Measurements from ENCODE around the gene TFF2. TPM values are rescaled to one million over a fixed set of nuclear protein-coding genes. Genes with fewer than 3 reads are reported as not detected.

TFF2 gene
- polyA plus RNA-seq, 3 donors: 0.94 to 505 (median 36.8) TPM

- WGBS, 3 donors: 87 to 89% (median 89%) methylated on average over 17 of the region's 17 CpGs
- no peak overlapping the region for H3K27ac ChIP-seq (ENCODE audit: low read depth, low read length)
Observed at GRCh38 chr21:42338729-42339715, 11.8 kb downstream of the TFF2 start.

DNA sequence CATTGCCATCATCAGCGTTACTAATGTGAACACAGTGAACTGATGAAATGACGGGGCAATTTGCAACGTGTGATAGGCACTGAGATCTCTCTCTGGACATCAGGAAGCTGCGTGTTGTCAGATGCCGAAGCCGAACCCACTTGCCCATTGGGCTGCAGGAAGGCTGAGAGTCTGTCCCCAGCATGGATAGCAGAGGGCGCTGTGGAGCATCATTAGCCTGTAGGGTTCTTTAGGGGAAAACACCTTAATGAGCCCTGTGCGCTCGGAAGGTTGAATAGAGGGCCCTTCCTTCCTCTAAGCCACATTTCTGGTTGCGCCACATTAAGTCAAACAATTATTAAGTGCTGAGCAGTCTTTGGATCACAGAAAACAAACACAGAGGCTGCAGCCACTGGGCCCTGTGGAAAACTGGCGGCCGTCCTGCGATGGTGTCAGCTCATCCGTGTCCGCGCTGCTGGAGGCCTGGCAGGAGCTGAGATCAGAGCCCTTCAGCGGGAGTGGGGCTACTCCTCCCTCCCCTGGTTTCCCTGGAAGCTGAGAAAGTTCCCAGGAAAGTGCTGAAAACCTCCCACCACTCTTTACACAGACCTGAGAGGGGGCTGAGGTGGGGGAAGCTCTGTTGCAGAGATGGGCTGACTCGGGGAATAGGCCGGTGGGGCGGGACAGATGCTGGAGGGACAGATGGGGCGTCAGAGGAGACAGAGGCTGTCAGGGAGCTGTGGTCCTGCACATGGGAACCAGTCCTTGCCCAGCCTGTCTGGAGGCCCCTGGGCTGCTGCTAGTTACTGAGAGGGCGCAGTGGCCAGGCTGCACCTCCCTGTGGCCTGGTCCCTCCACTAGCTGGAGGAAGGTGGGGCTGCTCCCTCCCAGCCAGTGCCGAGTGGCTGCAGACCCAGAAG is 12.7 kb downstream of the TFF2 start:
- WGBS, 3 donors: 35 to 44% (median 39%) methylated on average over 23 of the region's 23 CpGs
- no peak overlapping the region for H3K27ac ChIP-seq (ENCODE audit: low read depth, low read length)

- no peak overlapping the region for H3K27ac ChIP-seq (ENCODE audit: low read depth, low read length)
- WGBS, 3 donors: 61 to 93% (median 87%) methylated on average over 4 of the region's 4 CpGs
Observed at GRCh38 chr21:42337276-42337675, 13.5 kb downstream of the TFF2 start.

- no peak overlapping the region for H3K27ac ChIP-seq (ENCODE audit: low read depth, low read length)
- 42 to 55% (median 47%) methylated on average over 10 of the region's 10 CpGs for WGBS, 3 donors
Observed at GRCh38 chr21:42336054-42336453, 14.7 kb downstream of the TFF2 start.

DNA sequence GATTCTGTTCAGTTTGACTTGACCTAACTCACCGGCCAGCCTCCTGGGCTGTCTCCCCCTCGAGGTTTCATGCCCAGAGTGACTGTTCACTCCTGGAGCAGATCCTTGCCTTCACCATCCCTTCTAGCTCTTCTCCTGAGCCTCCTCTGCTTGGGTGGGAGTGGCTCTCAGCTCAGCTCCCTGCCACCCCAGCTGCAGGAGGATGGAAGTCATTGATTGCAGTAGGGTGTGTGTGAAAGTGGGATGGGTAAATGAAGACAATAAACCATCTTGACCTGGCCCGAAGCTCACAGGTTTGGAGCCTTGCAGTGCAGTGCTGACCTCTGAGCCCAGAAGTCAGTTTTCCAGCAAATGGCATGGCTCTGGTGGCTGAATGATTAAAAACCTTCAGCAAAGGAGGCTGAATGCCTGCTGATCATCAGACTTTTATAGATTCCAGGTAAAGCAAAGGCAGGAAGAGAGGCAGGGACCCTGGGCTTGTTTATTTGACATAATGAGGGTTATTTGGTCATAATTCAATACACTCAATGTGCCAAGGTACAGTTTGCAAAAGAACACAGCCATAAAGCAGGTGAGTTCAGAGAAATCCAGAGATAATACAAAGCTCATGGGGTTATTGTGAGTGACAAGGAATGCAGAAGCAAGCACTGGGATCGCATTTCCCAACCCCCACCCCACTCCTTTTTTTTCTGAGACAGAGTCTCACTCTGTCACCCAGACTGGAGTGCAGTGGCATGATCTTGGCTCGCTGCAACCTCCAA is 18.1 kb downstream of the TFF2 start:
- no peak overlapping the region for H3K27ac ChIP-seq (ENCODE audit: low read depth, low read length)
- 80 to 85% (median 81%) methylated on average over 5 of the region's 5 CpGs for WGBS, 3 donors

- H3K27ac ChIP-seq (ENCODE audit: low read depth, low read length): no peak overlapping the region
Observed at GRCh38 chr21:42331660-42332059, 19.1 kb downstream of the TFF2 start.

- WGBS, 3 donors: 54 to 93% (median 88%) methylated on average over 4 of the region's 4 CpGs
- no peak overlapping the region for H3K27ac ChIP-seq (ENCODE audit: low read depth, low read length)
Observed at GRCh38 chr21:42330380-42331371, 20.1 kb downstream of the TFF2 start.

DNA sequence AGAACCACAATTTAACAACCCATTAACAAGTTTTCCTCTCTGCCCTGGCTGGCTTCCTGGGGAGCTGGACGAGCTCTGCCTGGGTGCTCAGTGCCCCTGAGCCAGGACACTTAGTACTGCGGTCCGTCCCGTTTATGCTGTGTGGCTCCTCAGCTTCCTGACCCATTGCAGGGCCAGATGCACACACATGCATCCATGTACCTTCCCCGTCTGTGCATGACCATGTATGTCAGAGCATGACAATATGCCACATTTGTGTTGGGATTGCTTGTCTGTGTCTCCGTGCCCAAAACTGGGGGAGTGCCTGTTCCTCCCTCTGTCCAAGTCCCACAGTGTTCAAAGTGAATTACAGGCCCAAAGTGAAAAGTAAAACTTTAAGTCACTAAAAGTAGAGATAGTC is 25.9 kb downstream of the TFF2 start:
- H3K27ac ChIP-seq (ENCODE audit: low read depth, low read length): no peak overlapping the region
- 83 to 92% (median 83%) methylated on average over 6 of the region's 6 CpGs for whole genome bisulfite sequencing, 3 donors

DNA sequence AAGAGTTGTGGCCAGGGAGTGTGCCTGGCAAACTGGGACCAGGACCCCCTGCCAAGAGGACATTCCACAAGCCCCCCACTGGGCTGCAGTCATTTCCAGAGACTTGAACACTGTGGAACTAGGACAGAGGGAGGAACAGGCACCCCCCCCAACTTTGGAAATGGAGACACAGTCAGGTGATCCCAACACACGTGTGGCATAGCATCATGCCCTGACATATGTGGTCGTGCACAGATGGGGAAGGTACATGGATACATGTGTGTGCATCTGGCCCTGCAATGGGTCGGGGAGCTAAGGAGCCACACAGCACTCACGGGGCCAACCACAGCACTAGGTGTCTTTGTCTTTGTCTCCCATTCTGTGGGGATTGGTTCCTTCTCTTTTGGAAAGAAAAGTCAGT is 28.9 kb downstream of the TFF2 start:
- 88 to 92% (median 89%) methylated on average over 4 of the region's 4 CpGs for WGBS, 3 donors
- H3K27ac ChIP-seq (ENCODE audit: low read depth, low read length): no peak overlapping the region

- H3K27ac ChIP-seq (ENCODE audit: low read depth, low read length): no peak overlapping the region
- 80 to 92% (median 88%) methylated on average over 10 of the region's 10 CpGs for WGBS, 3 donors
Observed at GRCh38 chr21:42321231-42321630, 29.6 kb downstream of the TFF2 start.

DNA sequence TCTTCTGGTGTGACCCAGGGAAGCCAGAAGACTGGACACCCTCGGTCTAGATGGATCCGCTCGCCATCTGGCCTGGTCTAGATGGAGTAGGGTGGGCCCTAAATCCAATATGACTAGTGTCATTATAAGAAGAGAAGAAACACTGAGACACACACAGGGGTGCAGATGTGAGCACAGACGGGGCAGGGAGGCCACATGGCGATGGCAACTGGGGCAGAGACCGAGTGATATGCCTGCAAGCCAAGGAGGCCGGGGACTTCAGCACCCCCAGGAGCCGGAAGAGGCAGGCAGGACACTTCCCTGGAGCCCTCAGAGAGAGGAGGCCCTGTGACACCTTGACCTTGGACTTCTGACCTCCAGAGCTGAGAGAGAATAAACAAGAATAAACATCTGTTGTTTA is 30.0 kb downstream of the TFF2 start:
- 94 to 96% (median 95%) methylated on average over 8 of the region's 8 CpGs for WGBS, 3 donors
- no peak overlapping the region for H3K27ac ChIP-seq (ENCODE audit: low read depth, low read length)

- 52 to 59% (median 58%) methylated on average over 17 of the region's 17 CpGs for WGBS, 3 donors
Observed at GRCh38 chr21:42319851-42320572, 30.8 kb downstream of the TFF2 start.

GRCh38 chr21:42319376-42319775 is 31.4 kb downstream of the TFF2 start:
- WGBS, 3 donors: 41 to 80% (median 44%) methylated on average over 10 of the region's 10 CpGs
- no peak overlapping the region for H3K27ac ChIP-seq (ENCODE audit: low read depth, low read length)

More at GRCh38 chr21:42319851-42320572, 30.8 kb downstream of the TFF2 start:
- H3K27ac ChIP-seq (ENCODE audit: low read depth, low read length): no peak overlapping the region

- H3K27ac ChIP-seq (ENCODE audit: low read depth, low read length): no peak overlapping the region
- 84 to 87% (median 84%) methylated on average over 20 of the region's 20 CpGs for WGBS, 3 donors
Observed at GRCh38 chr21:42317826-42318746, 32.7 kb downstream of the TFF2 start.

- WGBS, 3 donors: 79 to 85% (median 82%) methylated on average over 8 of the region's 8 CpGs
- H3K27ac ChIP-seq (ENCODE audit: low read depth, low read length): no peak overlapping the region
Observed at GRCh38 chr21:42317341-42317741, 33.5 kb downstream of the TFF2 start.

GRCh38 chr21:42316891-42317290 is 33.9 kb downstream of the TFF2 start:
- H3K27ac ChIP-seq (ENCODE audit: low read depth, low read length): no peak overlapping the region
- 84 to 95% (median 90%) methylated on average over 16 of the region's 16 CpGs for WGBS, 3 donors
